Activated gamma-delta T cell treated with Interleukin-2 at 50 U/mL for 16 hours (primary cell): ENCODE measurements around the gene XXYLT1.
"Not testable (repeated sequence)": the region's sequence is repeated elsewhere in the genome, so short reads cannot be mapped to it uniquely, and the experiment has no call there.

ENCODE experiments used
- DNase-seq: peaks from one replicate; pipeline ENCODE4 v3.0.0-alpha.2; 2020

Gene XXYLT1

GRCh38 chr3:195058336-195059005, 212.5 kb downstream of the XXYLT1 start:
- no peak for DNase-seq

- no peak for DNase-seq
Measured at GRCh38 chr3:195057716-195058115, 213.2 kb downstream of the XXYLT1 start.

- DNase-seq: no peak
Measured at GRCh38 chr3:195056506-195056905, 214.5 kb downstream of the XXYLT1 start.

- no peak for DNase-seq
Measured at GRCh38 chr3:195054311-195054710, 216.6 kb downstream of the XXYLT1 start.

- DNase-seq: no peak
Measured at GRCh38 chr3:195052939-195053338, 218.0 kb downstream of the XXYLT1 start.

GRCh38 chr3:195050296-195050695, 220.7 kb downstream of the XXYLT1 start:
- DNase-seq: not testable (repeated sequence)

- no peak for DNase-seq
Measured at GRCh38 chr3:195048059-195048905, 222.7 kb downstream of the XXYLT1 start.

- no peak for DNase-seq
Measured at GRCh38 chr3:195047536-195047935, 223.4 kb downstream of the XXYLT1 start.

- DNase-seq: no peak
Measured at GRCh38 chr3:195046441-195046840, 224.5 kb downstream of the XXYLT1 start.

- DNase-seq: no peak
Measured at GRCh38 chr3:195045481-195046210, 225.3 kb downstream of the XXYLT1 start.

GRCh38 chr3:195044411-195044810, 226.5 kb downstream of the XXYLT1 start:
- no peak for DNase-seq

- DNase-seq: no peak
Measured at GRCh38 chr3:195043607-195044339, 227.2 kb downstream of the XXYLT1 start.

- no peak for DNase-seq
Measured at GRCh38 chr3:195042743-195043606, 228.0 kb downstream of the XXYLT1 start.

GRCh38 chr3:195041871-195042742, 228.9 kb downstream of the XXYLT1 start:
- no peak for DNase-seq

GRCh38 chr3:195040773-195041520, 230.0 kb downstream of the XXYLT1 start:
- DNase-seq: no peak

- DNase-seq: no peak
Measured at GRCh38 chr3:195040094-195040493, 230.9 kb downstream of the XXYLT1 start.

GRCh38 chr3:195039180-195039843, 231.6 kb downstream of the XXYLT1 start:
- no peak for DNase-seq

- DNase-seq: no peak
Measured at GRCh38 chr3:195038161-195038560, 232.8 kb downstream of the XXYLT1 start.

- DNase-seq: not testable (repeated sequence)
Measured at GRCh38 chr3:195037586-195037985, 233.4 kb downstream of the XXYLT1 start.
